GM12878 (cell line): Measurements from ENCODE around the gene UBE2Q2. TPM values are rescaled to one million over a fixed set of nuclear protein-coding genes. Genes with fewer than 3 reads are reported as not detected.
A peak's percentile ranks its signal among the peaks of the same experiment; 100 is the strongest.

Source experiments
- ATAC-seq: fragments of 200-7000 bp; cut with Tn5 transposase; 3 replicates; pipeline ENCODE4 v1.9.1; 2020; ENCODE audit warnings: mild to moderate bottlenecking, moderate library complexity
- BruUV-seq: library from RNA; stranded (reverse); fragments of 400-500 nt; replicated peaks from 2 replicates; lab custom pipeline; 2021; lab: Mats Ljungman, UMichigan
- CTCF ChIA-PET: fragments of 300-600 bp; sonication (Branson Sonifier 250); formaldehyde crosslinking; extraction: SDS; loops from one replicate; lab custom pipeline; 2021; ENCODE audit warnings: inconsistent platforms; lab: Yijun Ruan, JAX
- POLR2A ChIA-PET: fragments of 350-600 bp; formaldehyde crosslinking; extraction: SDS; loops from one replicate; lab custom pipeline; 2021; ENCODE audit warnings: inconsistent platforms; lab: Charles Lee
- RAD21 ChIA-PET: fragments of 300-600 bp; sonication (Branson Sonifier 250); formaldehyde crosslinking; loops from one replicate; lab custom pipeline; 2023; ENCODE audit warnings: antibody characterized with exemption; ENCODE audit not compliant: unreplicated experiment; lab: Charles Lee
- SMC1A ChIA-PET: fragments of 300-600 bp; sonication (Branson Sonifier 250); formaldehyde crosslinking; loops from one replicate; lab custom pipeline; 2023; ENCODE audit not compliant: unreplicated experiment, uncharacterized antibody; lab: Charles Lee
- DNase-seq: peaks from one replicate; pipeline ENCODE4 v3.0.0-alpha.2; 2011; ENCODE audit warnings: low read depth, low spot score
- FAIRE-seq: peaks from 3 replicates; lab custom pipeline; 2011; peaks lifted over from hg19 to GRCh38; lab: Jason Lieb, UNC
- H2AFZ ChIP-seq: 2 replicates; pipeline ENCODE4 v1.6.0; 2011; ENCODE audit warnings: low read depth, low read length, control low read depth; ENCODE audit not compliant: control insufficient read depth
- H3K27ac ChIP-seq: 2 replicates; pipeline ENCODE4 v1.5.1; 2011; ENCODE audit warnings: control low read depth; ENCODE audit not compliant: control insufficient read depth, insufficient read depth
- H3K27me3 ChIP-seq, 2 experiments: replicated peaks in 1 of 2; 2 replicates each; pipeline versions ENCODE4 v1.6.0 to v1.6.1; 2011; ENCODE audit warnings: low read length in 1 of 2; ENCODE audit not compliant: control insufficient read depth in 2 of 2, insufficient read depth in 2 of 2
- H3K36me3 ChIP-seq, 2 experiments: 2 replicates each; pipeline ENCODE4 v1.5.1; 2011; ENCODE audit warnings: low read length in 1 of 2; ENCODE audit not compliant: control insufficient read depth in 2 of 2, insufficient read depth in 2 of 2
- H3K4me1 ChIP-seq: 2 replicates; pipeline ENCODE4 v1.6.1; 2011; ENCODE audit warnings: mild to moderate bottlenecking, low read length, moderate library complexity, mixed read lengths; ENCODE audit not compliant: control insufficient read depth, insufficient read depth
- H3K4me2 ChIP-seq: 2 replicates; pipeline ENCODE4 v1.6.0; 2011; ENCODE audit warnings: control low read depth; ENCODE audit not compliant: control insufficient read depth, insufficient read depth
- H3K4me3 ChIP-seq: fragments of 200-600 bp; sonication (generic); 2 replicates; pipeline ENCODE4 v1.5.1; 2016
- H3K79me2 ChIP-seq: 2 replicates; pipeline ENCODE4 v1.6.0; 2011; ENCODE audit warnings: low read length; ENCODE audit not compliant: control insufficient read depth, insufficient read depth
- H3K9ac ChIP-seq: 2 replicates; pipeline ENCODE4 v1.8.0; 2011; ENCODE audit warnings: low read length, control low read depth, mixed read lengths; ENCODE audit not compliant: control insufficient read depth, insufficient read depth
- H3K9me3 ChIP-seq: replicated peaks from 3 replicates; pipeline ENCODE4 v1.5.1; 2011; ENCODE audit warnings: mild to moderate bottlenecking, low read length; ENCODE audit not compliant: control insufficient read depth, insufficient read depth
- H4K20me1 ChIP-seq: 2 replicates; pipeline ENCODE4 v1.6.0; 2011; ENCODE audit not compliant: control insufficient read depth, insufficient read depth
- CEBPB ChIP-seq, 2 experiments: fragments of 150-350 bp in 1 of 2; IDR thresholded peaks; 2 replicates each; pipeline ENCODE4 v1.6.1; 2012 to 2014; ENCODE audit warnings: low read depth in 2 of 2, low read length in 2 of 2, borderline replicate concordance in 1 of 2, inconsistent platforms in 1 of 2
- CHD4 ChIP-seq: fragments of 200-600 bp; sonication (generic); IDR thresholded peaks from 2 replicates; pipeline ENCODE4 v1.6.1; 2016; ENCODE audit warnings: mild to moderate bottlenecking
- FOS ChIP-seq: IDR thresholded peaks from 3 replicates; pipeline ENCODE4 v1.6.1; 2011; ENCODE audit warnings: borderline replicate concordance; ENCODE audit not compliant: insufficient read length; ENCODE audit errors: extremely low read depth
- SPI1 ChIP-seq: IDR thresholded peaks from 2 replicates; pipeline ENCODE4 v1.6.1; 2011; ENCODE audit warnings: low read depth, mild to moderate bottlenecking, low read length, moderate library complexity, borderline replicate concordance; ENCODE audit not compliant: insufficient read depth
- YY1 ChIP-seq: IDR thresholded peaks from 2 replicates; pipeline ENCODE4 v1.6.1; 2011; ENCODE audit warnings: low read depth, mild to moderate bottlenecking, low read length
- WGBS: methylation state at CpG from one replicate; pipeline ENCODE4 v1.1.6; 2016; ENCODE audit warnings: low lambda C conversion rate; ENCODE audit not compliant: insufficient replicate concordance, insufficient coverage; ENCODE audit errors: missing lambda C conversion rate; 5-methylcytosine and 5-hydroxymethylcytosine counted together
- in situ Hi-C: fragments of 300-500 bp; cut with MboI; formaldehyde crosslinking; loops from 9 replicates; pipeline ENCODE4 v1.14.3; 2018; ENCODE audit warnings: mixed read lengths
- intact Hi-C: fragments of 100-400 bp; cut with micrococcal nuclease; formaldehyde crosslinking; loops from one replicate; pipeline ENCODE4 v1.14.2; 2022; ENCODE audit not compliant: unreplicated experiment
- polyA plus RNA-seq, 11 experiments: library from polyadenylated mRNA; depleted of rRNA in 4 of 11; unstranded in 6 of 11; stranded (reverse) in 5 of 11; fragments of >200 nt; fragmentation: Nextera tagmentation in 4 of 11; fragmentation: Illumina TruSeq in 1 of 11; extraction: Ambion mirVana in 4 of 11; extraction: Trizol in 1 of 11; gene quantifications; 1 replicate in 1 of 11; 2 replicates in 10 of 11; pipeline versions ENCODE4 v1.2.1 to v1.2.3, GENCODE V29; 2011 to 2016; ENCODE audit warnings: inconsistent platforms in 2 of 11, missing spikeins in 2 of 11, low read depth in 1 of 11
- total RNA-seq, 4 experiments: library from RNA; depleted of rRNA in 3 of 4; stranded (reverse); fragments of >200 nt in 3 of 4; fragmentation: Illumina TruSeq in 1 of 4; extraction: Trizol in 1 of 4; gene quantifications; 2 replicates each; pipeline versions ENCODE4 v1.2.1 to v1.2.3, GENCODE V29; 2013 to 2021

Gene UBE2Q2
- total and polyA plus RNA-seq, 10 of the 15 experiments (the other 5 are each of a cell fraction or from before 2014, with no cell fraction given), result 11.1 to 31.9 (median 21.6) TPM

GRCh38 chr15:75815811-75816719 is 27.2 kb upstream of the UBE2Q2 start (continued):
- TF ChIP-seq FOS, result no peak
- TF ChIP-seq CHD4, result no peak
- no peak for TF ChIP-seq CEBPB (IDR thresholded peaks at IDR 0.05; ENCODE audit: borderline replicate concordance in 1 of 2, low read depth in 2 of 2, low read length in 2 of 2)

- H3K4me1 ChIP-seq, result peaks cover 5% of the 10 kb centered on the region; the same call in 1 of the 2 replicates
- peak; percentile 36; the same call in 2 of the 3 replicates for ATAC-seq
- ChIA-PET CTCF (interaction anchor here (0.6 to 3.2 kb wide), 3 partner anchors 132 to 365 kb away, joined by 3 to 13 read pairs (median 3); no protein-coding TSS in a partner anchor), POLR2A (no interaction called here), RAD21 (interaction anchor here (1.2 kb wide), 1 partner anchor 20 kb away, joined by 4 read pairs; no protein-coding TSS in a partner anchor), SMC1A (interaction anchor here (1.9 kb wide), 1 partner anchor 321 kb away, joined by 9 read pairs; no protein-coding TSS in a partner anchor)
- H3K9me3 ChIP-seq, result no peaks in the 10 kb centered on the region
- FAIRE-seq, result no peak
- H3K4me2 ChIP-seq, result no peak overlapping the region
- in situ Hi-C loops, result no loop called here
- no peak overlapping the region for H3K27ac ChIP-seq
- DNase-seq, result no peak
- H2AFZ ChIP-seq, result peak overlapping the region; percentile 45
- BruUV-seq, result no TSS peak
- no peaks in the 10 kb centered on the region for H4K20me1 ChIP-seq
- H3K4me3 ChIP-seq, result no peak overlapping the region
- no peak overlapping the region for H3K9ac ChIP-seq
- intact Hi-C loops, result no loop called here
- TF ChIP-seq YY1 (peak; percentile 54; the same call in 1 of the 2 replicates), SPI1 (no peak)
- H3K27me3 ChIP-seq, result no peaks in the 10 kb centered on the region
- WGBS, result 43% methylated on average over 6 of the region's 6 CpGs
- no peaks in the 10 kb centered on the region for H3K79me2 ChIP-seq
- no peaks in the 10 kb centered on the region for H3K36me3 ChIP-seq
Measured at GRCh38 chr15:75817138-75817935, 25.9 kb upstream of the UBE2Q2 start.
